ENCODE measurements around the gene MLF1. TPM values are rescaled to one million over a fixed set of nuclear protein-coding genes. Genes with fewer than 3 reads are reported as not detected.
"Not testable (repeated sequence)": the region's sequence is repeated elsewhere in the genome, so short reads cannot be mapped to it uniquely, and the experiment has no call there.

Gene MLF1, protein sequence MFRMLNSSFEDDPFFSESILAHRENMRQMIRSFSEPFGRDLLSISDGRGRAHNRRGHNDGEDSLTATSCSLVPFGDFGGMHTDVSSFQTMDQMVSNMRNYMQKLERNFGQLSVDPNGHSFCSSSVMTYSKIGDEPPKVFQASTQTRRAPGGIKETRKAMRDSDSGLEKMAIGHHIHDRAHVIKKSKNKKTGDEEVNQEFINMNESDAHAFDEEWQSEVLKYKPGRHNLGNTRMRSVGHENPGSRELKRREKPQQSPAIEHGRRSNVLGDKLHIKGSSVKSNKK
- 100 to 1,000 TPM in 1 of 8 experiments, 10 to 100 TPM in 6, 1 to 10 TPM in 1; 7.8 to 104 (median 30.7) TPM for total RNA-seq

DNA sequence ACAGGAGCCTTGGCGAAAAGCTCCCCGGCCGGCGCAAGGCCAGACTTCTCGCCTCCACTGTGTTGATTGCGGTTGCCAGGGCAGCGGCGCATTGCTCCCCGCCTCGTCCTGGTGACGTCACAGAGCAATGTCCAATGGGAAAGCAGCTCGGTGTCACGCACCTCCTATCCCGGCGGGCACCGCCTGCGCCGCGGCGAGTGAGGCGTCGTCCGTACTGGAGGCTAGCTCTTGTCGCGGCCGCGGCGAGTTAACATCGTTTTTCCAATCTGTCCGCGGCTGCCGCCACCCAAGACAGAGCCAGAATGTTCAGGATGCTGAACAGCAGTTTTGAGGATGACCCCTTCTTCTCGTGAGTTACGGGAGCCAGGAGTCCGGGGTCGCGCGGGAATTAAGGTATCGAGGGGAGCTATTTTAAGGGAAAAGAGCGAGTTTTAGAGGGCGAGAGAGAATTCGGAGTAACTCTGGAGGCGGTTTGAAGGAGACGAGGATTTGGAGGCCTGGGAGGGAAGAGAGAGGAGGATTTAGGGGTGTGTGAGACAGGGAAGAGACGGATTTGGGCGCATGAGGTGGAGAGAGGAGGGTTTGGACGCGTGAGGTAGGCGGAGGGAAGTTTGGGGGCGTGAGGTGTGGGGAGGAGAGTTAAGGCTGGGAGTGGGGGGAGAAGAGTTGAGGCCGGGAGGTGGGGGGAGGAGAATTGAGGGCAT, at the start of gene MLF1:
TSS of gene MLF1 (plus strand) at position 196 of the 704 bp plus-strand sequence. CDS start at position 303, 107 bp downstream.
- Histone ChIP-seq H3K27ac (peak within 1 kb of the TSS; percentile 59 to 68), H3K4me1 (replicated peaks in 1 of 2) (peaks cover 2 to 3% of the 10 kb centered on the region in 2 donors), H3K4me3 (peak within 1 kb of the TSS; percentile 57 to 75 (median 63))
- WGBS, 10 experiments: 0 to 1% (median 0%) methylated on average over 3 to 40 of the region's 51 CpGs; no CpG with 5 or more reads in 6 of the 10 experiments
- ATAC-seq (replicated peaks in 6 of 8): peak; percentile 97 to 100 (median 100)
- in situ Hi-C loops (cut with MboI; ENCODE audit: low pct_unique_long_range_greater_than_20kb in 2 of 9, low sequenced_read_pairs in 9 of 9, unreplicated experiment in 9 of 9): no loop called here

DNA sequence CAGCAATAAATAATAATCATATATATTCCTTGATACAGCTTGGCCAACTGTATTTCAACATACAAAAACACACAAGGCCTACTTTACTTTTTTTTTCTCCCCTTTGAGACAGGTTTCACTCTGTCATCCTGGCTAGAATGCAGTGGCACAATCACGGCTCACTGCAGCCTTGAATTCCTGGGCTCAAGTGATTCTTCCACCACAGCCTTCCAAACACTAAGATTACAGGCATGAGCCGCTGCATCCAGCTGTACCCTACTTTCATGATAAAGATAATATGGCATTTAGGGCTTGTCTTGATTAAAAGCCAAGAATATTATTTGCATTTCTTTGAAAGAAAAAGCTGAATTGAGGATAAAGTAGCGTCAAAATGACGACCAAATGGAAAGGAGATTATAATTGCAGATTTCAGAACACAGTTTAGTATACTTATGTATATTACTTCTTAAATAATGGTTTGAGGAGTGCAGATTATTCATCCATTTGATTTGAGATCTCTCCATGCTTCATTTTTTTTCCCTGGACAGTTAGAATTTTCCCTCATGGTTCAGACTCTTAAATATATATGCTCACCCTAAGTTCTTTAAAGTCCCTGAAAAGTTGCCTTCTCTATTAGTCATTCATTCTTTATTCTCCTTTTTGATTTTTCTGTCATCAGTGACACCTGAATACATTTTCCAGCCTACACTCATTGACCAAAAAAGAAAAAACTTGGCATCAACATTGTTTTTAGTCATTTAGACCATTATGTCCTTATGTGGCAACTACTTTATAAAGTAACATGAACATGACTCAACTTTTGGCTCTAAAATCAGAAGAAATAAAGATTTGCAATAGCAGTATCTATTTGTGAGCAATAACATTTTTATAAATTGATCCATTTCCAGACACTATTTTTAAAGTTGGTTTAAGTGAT, 48.5 kb upstream of the MLF1 start:
- 0 to 90% (median 63%) methylated on average over 1 to 4 of the region's 4 CpGs; no CpG with 5 or more reads in 1 of the 10 experiments for WGBS, 10 experiments
- H3K27ac ChIP-seq: no peak overlapping the region
- in situ Hi-C loops (cut with MboI; ENCODE audit: low pct_unique_long_range_greater_than_20kb in 2 of 9, low sequenced_read_pairs in 9 of 9, unreplicated experiment in 9 of 9): no loop called here
- ATAC-seq (replicated peaks in 6 of 8): peak in 3 of 8 experiments; percentile 38 to 92 (median 68)
- no peaks in the 10 kb centered on the region for H3K4me1 ChIP-seq (replicated peaks in 1 of 2)
- no peak overlapping the region for H3K4me3 ChIP-seq

DNA sequence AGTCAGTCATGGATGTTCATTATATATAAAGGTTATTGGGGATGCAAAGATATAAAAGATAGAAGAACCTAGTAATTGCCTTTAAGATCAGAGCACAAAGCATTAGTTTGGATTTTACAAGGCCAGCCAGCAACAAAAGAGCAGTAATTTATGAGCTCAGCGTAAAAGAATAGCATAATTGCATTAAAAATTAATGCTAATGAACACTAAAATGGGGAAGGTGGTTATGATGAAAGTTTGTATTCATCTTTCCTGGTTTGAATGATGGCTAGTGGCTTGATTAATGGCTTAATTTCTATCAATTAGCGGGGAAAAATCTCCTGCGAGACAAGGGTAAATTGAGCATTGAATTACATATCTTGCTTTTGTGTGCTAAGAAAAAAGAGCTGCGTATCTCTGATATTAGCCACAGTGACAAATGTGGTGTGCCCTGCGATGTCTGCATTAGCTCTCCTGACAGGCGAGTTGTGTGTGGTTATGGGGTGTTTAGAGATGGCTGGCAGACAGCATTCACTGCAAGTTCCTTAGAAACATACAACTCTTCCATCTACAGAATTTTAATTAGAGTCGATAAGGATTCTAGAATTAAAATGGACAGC, 42.8 kb upstream of the MLF1 start:
- WGBS, 10 experiments: 70 to 100% (median 84%) methylated on average over 3 to 7 of the region's 7 CpGs; no CpG with 5 or more reads in 2 of the 10 experiments
- Histone ChIP-seq H3K4me1 (replicated peaks in 1 of 2) (peaks cover 0 to 3% of the 10 kb centered on the region in 2 donors), H3K4me3 (no peak overlapping the region), H3K27ac (no peak overlapping the region)
- ATAC-seq (replicated peaks in 6 of 8): peak in 4 of 8 experiments; percentile 36 to 83 (median 51)
- in situ Hi-C loops (cut with MboI; ENCODE audit: low pct_unique_long_range_greater_than_20kb in 2 of 9, low sequenced_read_pairs in 9 of 9, unreplicated experiment in 9 of 9): no loop called here

DNA sequence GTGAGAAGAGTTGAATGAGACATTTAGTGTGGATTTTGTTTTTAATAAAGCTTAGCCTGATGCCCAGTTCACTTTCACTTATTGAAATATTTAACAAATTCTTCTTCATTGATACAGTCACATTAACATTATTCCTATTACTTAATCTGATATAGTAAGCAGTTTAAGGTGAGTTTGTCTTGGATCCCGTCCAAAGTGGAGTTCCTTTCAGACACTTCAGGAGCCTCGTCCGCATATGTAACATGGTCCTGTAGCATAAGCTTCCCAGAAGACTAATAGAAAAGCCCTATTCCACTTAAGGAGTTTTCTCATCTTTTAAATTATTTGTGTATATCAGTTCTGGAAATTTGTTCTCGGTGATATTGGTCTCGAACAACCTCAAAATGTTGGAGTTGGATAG, 39.7 kb upstream of the MLF1 start:
- Histone ChIP-seq H3K27ac (no peak overlapping the region), H3K4me3 (no peak overlapping the region), H3K4me1 (replicated peaks in 1 of 2) (peaks cover 0 to 3% of the 10 kb centered on the region in 2 donors)
- 78 to 100% (median 90%) methylated on average over 1 to 5 of the region's 5 CpGs; no CpG with 5 or more reads in 2 of the 10 experiments for WGBS, 10 experiments
- in situ Hi-C loops (cut with MboI; ENCODE audit: low pct_unique_long_range_greater_than_20kb in 2 of 9, low sequenced_read_pairs in 9 of 9, unreplicated experiment in 9 of 9): no loop called here
- ATAC-seq (replicated peaks in 6 of 8): peak in 1 of 8 experiments; percentile 52

DNA sequence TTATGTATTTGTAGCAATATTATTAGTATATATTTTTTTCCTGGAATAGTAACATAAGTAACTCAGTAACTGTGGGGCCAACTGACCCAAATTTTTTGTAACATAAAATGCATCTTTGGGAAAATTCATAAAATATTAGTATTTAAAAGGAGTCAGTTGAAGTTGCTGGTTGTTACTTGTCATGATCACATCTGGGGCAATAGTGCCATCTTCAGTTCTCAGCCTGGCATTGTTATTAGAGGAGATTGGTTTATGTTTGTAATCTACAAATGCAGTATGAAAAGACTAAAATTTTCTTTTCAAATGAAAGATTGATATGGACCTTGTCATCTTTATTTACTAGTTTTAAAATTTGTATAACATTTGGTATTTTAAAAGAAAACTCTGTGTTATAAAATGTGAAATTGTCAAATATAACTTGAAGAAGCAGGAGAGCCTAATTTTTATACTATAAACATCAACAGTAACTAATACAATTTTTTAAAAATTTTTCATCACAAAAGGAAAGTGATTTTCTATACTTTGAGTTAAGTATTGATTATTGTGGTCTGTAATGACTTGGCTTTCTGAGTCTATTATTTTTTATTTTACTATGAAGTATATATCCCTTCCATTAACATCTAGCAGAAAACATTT, 38.8 kb upstream of the MLF1 start:
- H3K4me3 ChIP-seq: no peak overlapping the region
- peaks cover 0 to 3% of the 10 kb centered on the region in 2 donors for H3K4me1 ChIP-seq (replicated peaks in 1 of 2)
- H3K27ac ChIP-seq: no peak overlapping the region
- in situ Hi-C loops (cut with MboI; ENCODE audit: low pct_unique_long_range_greater_than_20kb in 2 of 9, low sequenced_read_pairs in 9 of 9, unreplicated experiment in 9 of 9): no loop called here
- peak in 2 of 8 experiments; percentile 32 to 41 for ATAC-seq (replicated peaks in 6 of 8)

DNA sequence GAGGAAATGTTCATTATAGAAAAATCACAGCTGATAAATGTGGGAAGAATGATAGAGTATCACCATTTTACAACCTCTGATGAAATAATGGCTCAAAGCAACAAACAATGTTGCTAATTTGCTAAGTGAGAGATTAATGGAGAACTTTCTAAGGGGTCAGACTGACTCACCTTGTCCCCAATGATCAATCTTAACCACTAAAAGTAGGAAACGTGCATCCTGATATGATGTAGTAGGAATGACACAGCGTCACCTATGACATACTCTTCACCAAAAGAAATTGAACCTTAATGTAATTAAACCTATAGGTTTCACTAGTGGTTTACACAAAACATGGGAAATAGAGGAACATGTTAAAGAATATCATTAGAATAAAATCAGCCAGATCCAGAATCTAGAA, 35.1 kb upstream of the MLF1 start:
- in situ Hi-C loops (cut with MboI; ENCODE audit: low pct_unique_long_range_greater_than_20kb in 2 of 9, low sequenced_read_pairs in 9 of 9, unreplicated experiment in 9 of 9): no loop called here
- no peak overlapping the region for H3K4me3 ChIP-seq
- no peak overlapping the region for H3K27ac ChIP-seq
- 17 to 100% (median 79%) methylated on average over 1 to 2 of the region's 2 CpGs; no CpG with 5 or more reads in 2 of the 10 experiments for WGBS, 10 experiments
- H3K4me1 ChIP-seq (replicated peaks in 1 of 2): no peaks in the 10 kb centered on the region
- peak in 2 of 8 experiments; percentile 82 to 85 for ATAC-seq (replicated peaks in 6 of 8)

DNA sequence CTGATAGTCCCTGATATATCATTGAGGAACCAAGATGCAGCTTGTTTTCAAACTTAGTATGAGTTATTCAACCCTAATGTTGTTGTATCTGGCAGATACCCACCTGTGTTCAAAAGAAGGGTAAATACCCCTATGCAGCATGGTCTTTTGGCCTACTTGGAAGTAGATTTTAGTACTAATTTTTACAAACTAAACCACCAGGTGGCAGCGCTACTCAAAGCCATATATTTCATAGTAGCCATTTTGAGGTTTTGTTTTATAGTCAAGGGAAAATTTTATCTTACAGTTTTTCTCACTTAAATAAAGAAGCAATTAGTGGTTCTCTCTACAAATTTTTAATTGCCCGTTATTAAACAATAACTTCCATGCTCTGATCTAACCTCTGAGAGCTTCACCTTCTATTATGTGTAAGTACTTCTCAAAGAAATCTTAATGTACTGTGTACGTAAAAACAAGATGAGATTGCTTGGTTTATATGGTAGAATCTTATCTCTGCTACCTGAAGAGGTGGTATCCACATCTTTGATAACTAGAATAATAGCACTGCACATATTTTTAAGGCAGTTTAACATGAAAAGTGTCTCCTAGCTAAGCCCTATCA, 31.5 kb upstream of the MLF1 start:
- in situ Hi-C loops (cut with MboI; ENCODE audit: low pct_unique_long_range_greater_than_20kb in 2 of 9, low sequenced_read_pairs in 9 of 9, unreplicated experiment in 9 of 9): no loop called here
- WGBS, 10 experiments: 17 to 100% (median 62%) methylated on average over 1 to 3 of the region's 3 CpGs; no CpG with 5 or more reads in 2 of the 10 experiments
- H3K27ac ChIP-seq: no peak overlapping the region
- peak in 3 of 8 experiments; percentile 42 to 53 (median 43) for ATAC-seq (replicated peaks in 6 of 8)
- H3K4me1 ChIP-seq (replicated peaks in 1 of 2): no peaks in the 10 kb centered on the region
- H3K4me3 ChIP-seq: no peak overlapping the region

DNA sequence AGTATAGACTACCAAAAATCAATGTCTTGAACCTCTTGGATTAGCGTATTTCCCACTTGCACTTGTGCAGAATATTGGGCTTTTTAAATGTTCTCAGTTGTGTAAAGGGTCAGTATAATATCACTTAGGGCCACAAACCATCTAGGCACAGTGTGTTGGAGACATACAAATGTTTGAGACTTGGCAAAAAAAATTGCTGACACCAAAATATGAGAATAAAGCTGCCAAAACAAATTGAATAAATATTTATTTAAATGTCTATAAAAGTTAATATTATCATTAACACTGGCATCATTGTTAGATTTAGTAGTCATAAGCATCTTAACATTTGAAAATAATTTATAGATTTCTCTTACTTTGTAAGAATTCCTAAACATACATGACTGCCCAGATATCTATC, 30.9 kb upstream of the MLF1 start:
- ATAC-seq (replicated peaks in 6 of 8): no peak
- Histone ChIP-seq H3K27ac (no peak overlapping the region), H3K4me3 (no peak overlapping the region), H3K4me1 (replicated peaks in 1 of 2) (no peaks in the 10 kb centered on the region)
- in situ Hi-C loops (cut with MboI; ENCODE audit: low pct_unique_long_range_greater_than_20kb in 2 of 9, low sequenced_read_pairs in 9 of 9, unreplicated experiment in 9 of 9): no loop called here
- 63 to 100% (median 100%) methylated on average over 1 of the region's 1 CpG; no CpG with 5 or more reads in 2 of the 10 experiments for WGBS, 10 experiments

DNA sequence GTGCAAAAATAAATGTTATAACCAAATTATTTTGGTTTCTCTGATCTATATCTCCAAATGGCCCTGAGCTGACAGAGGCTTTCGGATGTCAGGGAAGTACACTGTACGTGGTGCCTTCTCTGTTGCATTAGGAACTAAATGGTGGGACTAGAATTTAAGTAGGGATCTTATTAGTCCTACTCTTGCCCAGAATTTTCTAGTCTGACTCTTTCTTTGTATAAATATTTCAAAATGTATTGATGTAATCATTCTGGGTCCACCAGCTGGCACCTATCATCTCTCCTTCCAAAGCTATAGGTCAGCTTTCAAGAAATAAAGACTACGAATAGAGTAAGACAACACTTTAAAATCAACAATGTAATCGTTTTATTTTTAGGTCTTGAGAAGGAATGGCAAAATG, 22.3 kb upstream of the MLF1 start:
- Histone ChIP-seq H3K4me3 (no peak overlapping the region), H3K27ac (no peak overlapping the region), H3K4me1 (replicated peaks in 1 of 2) (no peaks in the 10 kb centered on the region)
- in situ Hi-C loops (cut with MboI; ENCODE audit: low pct_unique_long_range_greater_than_20kb in 2 of 9, low sequenced_read_pairs in 9 of 9, unreplicated experiment in 9 of 9): no loop called here
- 60 to 100% (median 90%) methylated on average over 1 to 4 of the region's 4 CpGs for WGBS, 10 experiments
- no peak for ATAC-seq (replicated peaks in 6 of 8)

DNA sequence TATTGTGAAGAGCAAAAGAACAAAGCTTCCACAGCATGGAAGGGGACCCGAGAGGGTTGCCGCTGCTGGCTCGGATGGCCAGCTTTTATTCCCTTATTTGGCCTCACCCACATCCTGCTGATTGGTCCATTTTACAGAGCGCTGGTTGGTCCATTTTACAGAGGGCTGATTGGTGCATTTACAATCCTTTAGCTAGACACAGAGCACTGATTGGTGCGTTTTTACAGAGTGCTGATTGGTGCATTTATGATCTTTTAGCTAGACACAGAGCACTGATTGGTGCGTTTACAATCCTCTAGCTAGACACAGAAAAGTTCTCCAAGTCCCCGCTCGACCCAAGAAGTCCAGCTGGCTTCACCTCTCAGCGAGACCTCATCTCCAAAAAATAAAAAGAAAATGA, 21.1 kb upstream of the MLF1 start:
- H3K4me3 ChIP-seq; H3K4me1 ChIP-seq (replicated peaks in 1 of 2); ATAC-seq (replicated peaks in 6 of 8); H3K27ac ChIP-seq; in situ Hi-C loops (cut with MboI; ENCODE audit: low pct_unique_long_range_greater_than_20kb in 2 of 9, low sequenced_read_pairs in 9 of 9, unreplicated experiment in 9 of 9): not testable (repeated sequence)
- 88 to 100% (median 93%) methylated on average over 1 to 9 of the region's 9 CpGs for WGBS, 10 experiments

DNA sequence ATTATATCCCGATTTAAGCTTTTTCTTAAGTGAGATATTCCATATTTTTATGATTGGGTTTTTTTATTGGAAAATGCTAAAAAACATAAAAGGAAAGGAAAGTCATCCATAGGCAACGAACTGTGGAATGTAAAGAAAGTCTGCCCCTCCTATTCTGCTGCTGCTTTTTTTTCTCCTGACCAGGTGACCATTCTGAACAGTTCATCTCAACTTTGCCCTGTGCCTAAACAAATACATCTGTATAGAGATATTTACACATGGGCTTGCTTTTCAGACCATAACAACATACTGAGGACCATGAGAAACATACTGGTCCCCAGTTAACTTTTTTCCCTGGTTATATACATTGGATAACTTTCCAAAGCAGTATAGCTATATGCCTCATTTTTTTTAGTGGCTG, 18.9 kb upstream of the MLF1 start:
- no peak for ATAC-seq (replicated peaks in 6 of 8)
- H3K27ac ChIP-seq: no peak overlapping the region
- H3K4me3 ChIP-seq: no peak overlapping the region
- WGBS, 10 experiments: 52 to 100% (median 89%) methylated on average over 1 to 2 of the region's 2 CpGs; no CpG with 5 or more reads in 1 of the 10 experiments
- in situ Hi-C loops (cut with MboI; ENCODE audit: low pct_unique_long_range_greater_than_20kb in 2 of 9, low sequenced_read_pairs in 9 of 9, unreplicated experiment in 9 of 9): no loop called here
- no peaks in the 10 kb centered on the region for H3K4me1 ChIP-seq (replicated peaks in 1 of 2)

DNA sequence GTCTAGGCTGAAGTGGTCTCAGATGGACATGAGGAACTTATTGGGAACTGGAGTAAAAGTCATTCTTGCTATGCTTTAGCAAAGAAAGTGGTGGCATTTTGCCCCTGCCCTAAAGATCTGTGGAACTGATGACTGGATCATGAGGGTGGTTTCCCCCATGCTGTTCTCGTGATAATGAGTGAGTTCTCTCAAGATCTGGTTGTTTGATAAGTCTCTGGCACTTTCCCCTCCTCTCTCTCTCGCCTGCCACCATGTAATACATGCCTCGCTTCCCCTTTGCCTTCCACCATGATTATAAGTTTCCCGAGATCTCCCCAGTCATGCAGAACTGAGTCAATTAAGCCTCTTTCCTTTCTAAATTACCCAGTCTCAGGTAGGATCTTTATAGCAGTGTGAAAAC, 11.5 kb upstream of the MLF1 start:
- Histone ChIP-seq H3K27ac (no peak overlapping the region), H3K4me1 (replicated peaks in 1 of 2) (peaks cover 0 to 9% of the 10 kb centered on the region in 2 donors), H3K4me3 (no peak overlapping the region)
- no peak for ATAC-seq (replicated peaks in 6 of 8)
- in situ Hi-C loops (cut with MboI; ENCODE audit: low pct_unique_long_range_greater_than_20kb in 2 of 9, low sequenced_read_pairs in 9 of 9, unreplicated experiment in 9 of 9): no loop called here
- 14 to 88% (median 78%) methylated on average over 1 to 4 of the region's 4 CpGs; no CpG with 5 or more reads in 3 of the 10 experiments for WGBS, 10 experiments
